CD4-positive, alpha-beta T cell treated with Interferon gamma for 1 hour (primary cell): ENCODE data around the gene TOP3B.
"Not testable (repeated sequence)": the region's sequence is repeated elsewhere in the genome, so short reads cannot be mapped to it uniquely, and the experiment has no call there.

Experiments used
- DNase-seq: peaks from one replicate; pipeline ENCODE4 v3.0.0-alpha.2; 2020

Gene TOP3B

GRCh38 chr22:21921184-21921721 is 61.3 kb downstream of the TOP3B start:
- no peak for DNase-seq

DNA sequence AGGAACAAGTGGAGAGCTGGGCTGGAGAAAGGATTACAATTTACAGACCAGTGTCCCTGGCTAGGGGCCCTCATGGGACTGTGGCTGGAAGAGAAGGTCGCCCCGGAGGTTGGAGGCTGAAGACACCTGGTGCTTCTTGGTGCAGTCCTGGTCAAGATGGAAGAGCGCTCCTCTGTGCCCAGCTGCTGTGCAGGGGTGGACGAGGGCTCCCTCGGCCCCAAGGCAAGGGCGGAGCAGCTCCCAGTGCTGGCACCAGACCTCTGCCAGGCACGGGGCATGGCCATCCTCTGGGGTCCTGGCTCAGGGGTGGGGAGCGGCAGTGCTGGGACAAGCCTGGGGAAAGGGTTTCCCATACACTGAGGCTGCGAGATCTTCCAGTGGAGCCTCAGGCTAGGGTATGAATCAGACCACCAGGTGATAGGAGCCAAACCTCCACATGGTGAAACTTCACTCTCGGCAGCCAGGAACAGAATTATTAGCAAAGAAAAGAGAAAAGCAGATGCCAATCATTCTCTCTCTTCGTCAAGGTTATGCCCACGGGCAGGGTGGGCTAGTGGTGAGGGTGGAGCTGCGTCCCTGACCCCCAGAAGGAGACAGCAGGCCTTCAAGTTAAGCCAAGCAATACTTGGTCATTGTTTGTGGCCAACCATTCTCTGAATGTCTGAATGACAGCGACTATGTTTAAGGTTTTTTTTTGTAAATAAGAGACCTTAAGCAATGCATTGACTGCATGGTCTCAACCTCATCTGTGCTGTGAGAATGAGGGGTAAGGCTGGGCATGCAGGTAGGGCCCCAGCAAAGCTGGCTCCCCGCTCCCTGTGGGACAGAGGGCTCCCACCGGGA is 62.0 kb downstream of the TOP3B start:
- DNase-seq, result no peak

GRCh38 chr22:21919526-21920307 is 62.9 kb downstream of the TOP3B start:
- DNase-seq, result no peak

DNA sequence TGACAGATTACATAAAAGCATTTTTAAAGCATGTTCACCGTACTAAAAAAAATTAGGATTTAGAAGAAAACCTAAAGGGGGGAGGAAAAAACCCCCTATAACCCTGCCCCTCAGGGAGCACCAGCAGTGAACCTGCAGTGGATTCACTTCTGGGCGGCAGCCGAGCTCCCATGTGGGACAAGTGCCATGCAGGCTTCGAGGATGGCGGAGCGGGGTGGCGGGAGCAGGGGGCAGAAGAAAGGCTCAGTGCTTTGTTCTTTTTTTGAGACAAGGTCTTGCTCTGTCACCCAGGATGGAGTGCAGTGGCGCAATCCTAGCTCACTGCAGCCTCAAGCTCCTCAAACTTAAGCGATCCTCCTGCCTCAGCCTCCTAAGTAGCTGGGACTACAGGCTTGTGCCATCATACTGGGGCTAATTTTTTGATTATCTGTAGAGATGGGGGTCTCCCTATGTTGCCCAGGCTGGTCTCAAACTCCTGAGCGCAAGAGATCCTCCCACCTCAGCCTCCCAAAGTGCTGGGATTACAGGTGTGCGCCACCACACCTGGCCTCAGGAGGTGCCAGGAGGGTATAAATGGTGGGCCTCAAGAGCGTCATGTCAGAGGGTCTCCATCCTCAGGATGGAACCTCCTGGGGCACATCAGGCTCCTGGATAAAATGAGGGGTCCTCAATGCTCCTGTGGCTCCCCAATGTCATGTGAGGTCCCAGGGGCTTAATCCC is 64.0 kb downstream of the TOP3B start:
- DNase-seq, result no peak

GRCh38 chr22:21917959-21918261 is 64.7 kb downstream of the TOP3B start:
- no peak for DNase-seq

- DNase-seq, result no peak
Measured at GRCh38 chr22:21917181-21917958, 65.2 kb downstream of the TOP3B start.

- no peak for DNase-seq
Measured at GRCh38 chr22:21916309-21916918, 66.2 kb downstream of the TOP3B start.

DNA sequence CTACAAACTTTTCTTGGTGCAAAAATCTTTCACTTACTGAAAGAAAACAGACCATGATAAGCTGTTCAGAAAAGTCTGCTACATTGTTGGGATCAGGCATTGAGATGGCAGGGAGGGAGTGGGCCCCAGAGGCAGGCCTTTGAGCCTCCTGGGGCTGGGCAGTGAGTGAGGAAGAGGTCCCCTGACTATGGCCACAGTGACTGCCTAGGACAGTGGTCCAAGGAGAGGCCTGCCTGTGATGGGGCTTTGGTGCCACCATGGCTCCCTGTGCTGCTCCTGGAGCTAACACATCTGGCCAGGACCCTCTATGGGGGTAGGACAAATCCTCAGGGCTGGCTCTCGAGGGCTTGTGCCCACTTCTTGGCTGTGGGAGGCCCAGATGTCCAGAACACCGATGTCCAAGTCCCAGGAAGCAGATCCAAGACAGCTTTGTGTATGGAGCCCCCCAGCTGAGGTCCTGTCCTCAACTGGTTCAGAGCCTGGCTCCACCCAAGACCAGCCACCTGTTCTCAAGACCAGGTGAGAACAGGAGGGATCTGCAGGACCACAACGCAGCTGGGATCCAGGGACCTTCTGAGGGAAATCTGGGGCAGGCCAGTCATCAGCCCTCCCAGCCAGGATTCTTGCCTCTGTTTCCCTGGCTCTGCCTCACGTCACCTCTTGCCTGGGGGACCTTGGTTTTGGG is 66.8 kb downstream of the TOP3B start:
- no peak for DNase-seq

- DNase-seq, result not testable (repeated sequence)
Measured at GRCh38 chr22:21914033-21914642, 68.4 kb downstream of the TOP3B start.

DNA sequence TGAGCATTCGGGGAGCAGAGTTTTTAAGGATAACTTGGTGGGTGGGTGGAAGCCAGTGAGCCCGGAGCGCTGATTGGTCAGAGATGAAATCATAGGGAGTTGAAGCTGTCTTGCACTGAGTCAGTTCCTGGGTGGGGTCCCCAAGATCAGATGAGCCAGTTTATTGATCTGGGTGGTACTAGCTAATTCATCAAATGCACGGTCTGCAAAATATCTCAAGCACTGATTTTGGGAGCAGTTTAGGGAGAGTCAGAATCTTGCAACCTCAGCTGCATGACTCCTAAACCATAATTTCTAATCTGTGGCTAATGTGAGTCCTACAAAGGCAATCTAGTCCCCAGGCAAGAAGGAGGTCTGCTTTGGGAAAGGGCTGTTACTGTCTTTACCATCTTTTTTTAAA is 72.2 kb downstream of the TOP3B start:
- not testable (repeated sequence) for DNase-seq

DNA sequence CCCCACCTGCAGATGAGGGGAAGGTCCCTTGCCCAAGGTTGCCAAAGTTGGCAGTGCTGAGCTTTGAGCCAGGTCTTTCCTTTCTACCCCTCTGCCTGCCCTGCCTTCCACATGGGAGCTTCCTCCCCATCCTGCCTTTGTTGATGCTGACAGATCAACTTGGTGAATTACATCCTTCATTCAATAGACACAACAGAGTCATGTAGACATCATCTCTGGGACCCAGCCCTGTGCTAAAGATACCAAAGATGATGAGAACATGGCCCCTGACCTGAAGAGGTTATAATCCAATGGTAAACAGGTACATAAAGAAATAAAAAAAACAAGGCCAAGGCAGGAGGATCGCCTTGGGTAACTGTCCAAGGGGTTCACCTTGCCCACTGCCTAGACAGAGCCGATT is 72.7 kb downstream of the TOP3B start:
- no peak for DNase-seq

- DNase-seq, result no peak
Measured at GRCh38 chr22:21907638-21908522, 74.7 kb downstream of the TOP3B start.
